Mucosa of descending colon (tissue), 3 donors: ENCODE data around the gene INTS3. TPM values are rescaled to one million over a fixed set of nuclear protein-coding genes. Genes with fewer than 3 reads are reported as not detected.

Source experiments
- ATAC-seq: fragments of 200-7000 bp; cut with Tn5 transposase; one replicate; pipeline ENCODE4 v1.9.1; 2020; ENCODE audit warnings: mild to moderate bottlenecking, moderate library complexity
- DNase-seq, 3 donors: peaks; one replicate each; pipeline ENCODE4 v3.0.0-alpha.2; 2020
- H3K36me3 ChIP-seq: fragments of 200-600 bp; one replicate; pipeline ENCODE4 v1.8.0; 2021; ENCODE audit warnings: low read depth, mild to moderate bottlenecking
- H3K4me1 ChIP-seq: fragments of 200-600 bp; one replicate; pipeline ENCODE4 v1.8.0; 2021; ENCODE audit warnings: low read depth, mild to moderate bottlenecking
- H3K4me3 ChIP-seq: fragments of 200-600 bp; one replicate; pipeline ENCODE4 v1.8.0; 2021; ENCODE audit warnings: mild to moderate bottlenecking
- H3K9me3 ChIP-seq: fragments of 200-600 bp; one replicate; pipeline ENCODE4 v1.8.0; 2021; ENCODE audit warnings: mild to moderate bottlenecking
- intact Hi-C, 2 donors: fragments of 100-400 bp; cut with DNase I in 1 of 2; cut with micrococcal nuclease in 1 of 2; formaldehyde crosslinking; loops; one replicate each; pipeline versions ENCODE4 v1.11.0 to v1.11.1; 2022; cut with DNase I, micrococcal nuclease
- microRNA-seq: library from miRNA; unstranded; fragments of <30 nt; microRNA quantifications from one replicate; pipeline ENCODE4, GENCODE V29; 2019
- total RNA-seq, 3 donors: library from RNA; stranded (reverse); fragmentation: NEBNext Ultra II Directional in 2 of 3; extraction: Animal tissue kit (Norgen Biotek cat#: 25700) in 2 of 3; gene quantifications; one replicate each; pipeline versions ENCODE4 v1.2.1 to v1.2.4, GENCODE V29; 2021 to 2023
- TF ChIP-seq, protein P1 (sequence below): fragments of 200-600 bp; IDR thresholded peaks from one replicate; pipeline ENCODE4 v1.8.0; 2022; ENCODE audit warnings: antibody characterized with exemption, mild to moderate bottlenecking
- donor health status: DM: no; HTN: no; CAD: no; lungs with moderate emphysema.
- donor health status: DM: no; HTN: no; CAD: no.
- donor health status: DM: no; HTN: yes; CAD: no.

INTS3 gene
- total RNA-seq, 3 donors from 2014 or later: 30.6 to 52.3 (median 36.1) TPM

DNA sequence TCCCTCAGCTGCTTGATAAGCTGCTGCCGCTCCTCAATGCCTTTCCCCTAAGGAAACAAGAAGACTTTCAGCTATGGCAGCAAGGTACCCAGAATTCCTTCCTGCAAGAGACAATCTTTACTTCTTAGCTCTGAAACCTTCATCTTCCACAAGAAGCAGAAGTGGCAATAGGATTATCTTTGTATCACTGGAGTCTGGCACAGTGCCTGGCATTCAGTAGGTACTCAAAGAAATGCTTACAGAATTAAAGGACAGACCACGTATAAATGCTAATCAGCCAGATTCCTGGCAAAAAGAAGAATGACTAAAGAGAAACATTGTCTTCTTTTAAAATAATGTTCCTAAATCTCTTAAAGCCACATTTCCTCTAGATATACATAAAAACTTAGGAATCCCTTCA, 91.0 kb downstream of the INTS3 start:
- TF ChIP-seq, protein P1, sequence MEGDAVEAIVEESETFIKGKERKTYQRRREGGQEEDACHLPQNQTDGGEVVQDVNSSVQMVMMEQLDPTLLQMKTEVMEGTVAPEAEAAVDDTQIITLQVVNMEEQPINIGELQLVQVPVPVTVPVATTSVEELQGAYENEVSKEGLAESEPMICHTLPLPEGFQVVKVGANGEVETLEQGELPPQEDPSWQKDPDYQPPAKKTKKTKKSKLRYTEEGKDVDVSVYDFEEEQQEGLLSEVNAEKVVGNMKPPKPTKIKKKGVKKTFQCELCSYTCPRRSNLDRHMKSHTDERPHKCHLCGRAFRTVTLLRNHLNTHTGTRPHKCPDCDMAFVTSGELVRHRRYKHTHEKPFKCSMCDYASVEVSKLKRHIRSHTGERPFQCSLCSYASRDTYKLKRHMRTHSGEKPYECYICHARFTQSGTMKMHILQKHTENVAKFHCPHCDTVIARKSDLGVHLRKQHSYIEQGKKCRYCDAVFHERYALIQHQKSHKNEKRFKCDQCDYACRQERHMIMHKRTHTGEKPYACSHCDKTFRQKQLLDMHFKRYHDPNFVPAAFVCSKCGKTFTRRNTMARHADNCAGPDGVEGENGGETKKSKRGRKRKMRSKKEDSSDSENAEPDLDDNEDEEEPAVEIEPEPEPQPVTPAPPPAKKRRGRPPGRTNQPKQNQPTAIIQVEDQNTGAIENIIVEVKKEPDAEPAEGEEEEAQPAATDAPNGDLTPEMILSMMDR: no peak
- peaks cover 8% of the 10 kb centered on the region for H3K36me3 ChIP-seq
- no peaks in the 10 kb centered on the region for H3K9me3 ChIP-seq
- no peaks in the 10 kb centered on the region for H3K4me1 ChIP-seq
- H3K4me3 ChIP-seq: no peak overlapping the region
- ATAC-seq (no peak), DNase-seq (no peak)
- intact Hi-C loops: no loop called here

Small RNA genes within 50 kb of the gene (microRNA-seq; reads per million reads assigned to microRNA genes)
- not detected for gene MIR8083

Other genes starting within 250 kb of the INTS3 start
- gene S100A6, start 192.1 kb upstream of the INTS3 start, total RNA-seq: 1,000 to 10,000 TPM; 1,327 to 1,659 (median 1,382) TPM
- not detected for gene S100A5, start 187.1 kb upstream of the INTS3 start, total RNA-seq
- gene S100A4, start 182.2 kb upstream of the INTS3 start, total RNA-seq: 100 to 1,000 TPM in 2 of 3 donors, 10 to 100 TPM in 1; 28.9 to 176 (median 141) TPM
- gene S100A3, start 178.8 kb upstream of the INTS3 start, total RNA-seq: 1 to 10 TPM in 1 of 3 donors, under 1 TPM in 1, not detected in 1; 0.85 to 2.2 TPM
- gene S100A2, start 162.2 kb upstream of the INTS3 start, total RNA-seq: 1 to 10 TPM in 2 of 3 donors, not detected in 1; 1.3 to 1.9 TPM
- gene S100A16, start 114.9 kb upstream of the INTS3 start, total RNA-seq: 100 to 1,000 TPM in 2 of 3 donors, 10 to 100 TPM in 1; 79.9 to 156 (median 139) TPM
- gene S100A14, start 111.7 kb upstream of the INTS3 start, total RNA-seq: 100 to 1,000 TPM; 122 to 361 (median 325) TPM
- gene S100A13, start 100.5 kb upstream of the INTS3 start, total RNA-seq: 100 to 1,000 TPM in 1 of 3 donors, 10 to 100 TPM in 2; 42.3 to 102 (median 43.9) TPM
- 1 to 10 TPM in 2 of 3 donors, under 1 TPM in 1; 0.20 to 5.6 (median 2.4) TPM for gene S100A1, start 99.6 kb upstream of the INTS3 start, total RNA-seq
- gene CHTOP, start 94.0 kb upstream of the INTS3 start, total RNA-seq: 10 to 100 TPM; 64.2 to 71.8 (median 71.6) TPM
- gene SNAPIN, start 69.3 kb upstream of the INTS3 start, total RNA-seq: 10 to 100 TPM; 22.6 to 33.7 (median 25.4) TPM
- 100 to 1,000 TPM in 1 of 3 donors, 10 to 100 TPM in 2; 78.4 to 126 (median 81.3) TPM for gene ILF2, start 57.1 kb upstream of the INTS3 start, total RNA-seq
- 10 to 100 TPM in 1 of 3 donors, 1 to 10 TPM in 2; 2.3 to 16.4 (median 6.0) TPM for gene NPR1, start 49.4 kb upstream of the INTS3 start, total RNA-seq
- 10 to 100 TPM; 17.9 to 35.1 (median 22.9) TPM for gene SLC27A3, start 47.4 kb downstream of the INTS3 start, total RNA-seq
- gene GATAD2B, start 194.9 kb downstream of the INTS3 start, total RNA-seq: 10 to 100 TPM; 34.4 to 64.8 (median 36.3) TPM
- 10 to 100 TPM; 44.3 to 65.6 (median 46.5) TPM for gene DENND4B, start 218.7 kb downstream of the INTS3 start, total RNA-seq
- gene CRTC2, start 230.6 kb downstream of the INTS3 start, total RNA-seq: 10 to 100 TPM; 30.0 to 47.3 (median 47.1) TPM
- 10 to 100 TPM; 66.7 to 74.7 (median 66.7) TPM for gene SLC39A1, start 235.5 kb downstream of the INTS3 start, total RNA-seq
- gene CREB3L4, start 239.9 kb downstream of the INTS3 start, total RNA-seq: 10 to 100 TPM in 2 of 3 donors, 1 to 10 TPM in 1; 9.9 to 26.9 (median 23.0) TPM
- 100 to 1,000 TPM; 119 to 153 (median 124) TPM for gene JTB, start 249.6 kb downstream of the INTS3 start, total RNA-seq